Left lung (tissue), 10 donors: Measurements from ENCODE around the gene RAB31. TPM values are rescaled to one million over a fixed set of nuclear protein-coding genes. Genes with fewer than 3 reads are reported as not detected.

Experiments
- ATAC-seq: fragments of 200-7000 bp; cut with Tn5 transposase; one replicate; pipeline ENCODE4 v1.9.1; 2020; ENCODE audit warnings: moderate library complexity
- DNase-seq, 4 donors: peaks; one replicate each; pipeline ENCODE4 v3.0.0-alpha.2; 2013 to 2020
- H3K27ac ChIP-seq, 2 donors: fragments of 200-600 bp; sonication (generic) in 1 of 2; one replicate each; pipeline versions ENCODE4 v1.5.0 to v1.8.0; 2020 to 2021
- H3K27me3 ChIP-seq, 2 donors: fragments of 200-600 bp; sonication (generic) in 1 of 2; one replicate each; pipeline versions ENCODE4 v1.5.0 to v1.8.0; 2020 to 2021
- H3K36me3 ChIP-seq, 2 donors: fragments of 200-600 bp; sonication (generic) in 1 of 2; one replicate each; pipeline versions ENCODE4 v1.5.0 to v1.8.0; 2020 to 2021
- H3K4me1 ChIP-seq, 2 donors: fragments of 200-600 bp; one replicate each; pipeline ENCODE4 v1.8.0; 2021
- H3K4me3 ChIP-seq, 2 donors: fragments of 200-600 bp; sonication (generic) in 1 of 2; one replicate each; pipeline versions ENCODE4 v1.5.0 to v1.8.0; 2020 to 2021; ENCODE audit warnings: mild to moderate bottlenecking in 1 of 2
- H3K9me3 ChIP-seq, 2 donors: fragments of 200-600 bp; sonication (generic) in 1 of 2; one replicate each; pipeline versions ENCODE4 v1.5.0 to v1.8.0; 2020 to 2021
- intact Hi-C, 2 donors: fragments of 100-400 bp; cut with DNase I; formaldehyde crosslinking; loops; one replicate each; pipeline versions ENCODE4 v1.11.2 to v1.14.2; 2022
- polyA plus RNA-seq, 6 donors: library from polyadenylated mRNA; unstranded; fragments of 120-200 nt; gene quantifications; one replicate each; pipeline ENCODE4 v1.2.1, GENCODE V29; 2013; ENCODE audit not compliant: insufficient read length in 6 of 6
- total RNA-seq, 2 donors: library from RNA; stranded (reverse); fragmentation: NEBNext Ultra II Directional; extraction: Animal tissue kit (Norgen Biotek cat#: 25700); gene quantifications; one replicate each; pipeline ENCODE4 v1.2.1, GENCODE V29; 2021
- TF ChIP-seq, protein P1 (sequence below), 2 donors: fragments of 200-600 bp; sonication (generic) in 1 of 2; IDR thresholded peaks; one replicate each; pipeline versions ENCODE4 v1.5.0 to v1.8.0; 2021; ENCODE audit warnings: antibody characterized with exemption in 2 of 2
- donor health status: DM: no; HTN: yes; CAD: no.
- donor health status: DM: no; HTN: no; CAD: no.

RAB31 gene
- total and polyA plus RNA-seq, 8 donors = 30.3 to 135 (median 37.3) TPM

DNA sequence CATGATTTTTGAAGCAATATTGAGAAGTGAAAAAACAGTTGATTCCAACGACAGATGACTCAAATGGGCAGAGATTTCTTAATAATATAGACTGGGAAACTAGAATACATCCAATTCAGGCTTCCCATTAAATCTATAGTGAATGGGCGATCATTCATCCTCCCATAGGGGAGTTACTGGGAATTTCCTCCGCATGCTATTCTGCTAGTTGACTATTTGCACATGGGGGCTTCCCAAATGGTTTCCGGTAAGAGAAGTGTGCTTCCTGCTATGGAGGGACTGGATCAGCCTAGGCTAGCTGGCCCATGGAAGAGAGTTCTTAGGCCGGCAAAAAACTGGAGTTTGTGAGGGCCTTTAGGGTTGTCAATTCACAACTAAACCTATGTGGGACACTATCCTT lies 203.1 kb downstream of the RAB31 start:
- DNase-seq = no peak
- H3K36me3 ChIP-seq = no peaks in the 10 kb centered on the region
- no peak overlapping the region for H3K27ac ChIP-seq
- TF ChIP-seq, protein P1, sequence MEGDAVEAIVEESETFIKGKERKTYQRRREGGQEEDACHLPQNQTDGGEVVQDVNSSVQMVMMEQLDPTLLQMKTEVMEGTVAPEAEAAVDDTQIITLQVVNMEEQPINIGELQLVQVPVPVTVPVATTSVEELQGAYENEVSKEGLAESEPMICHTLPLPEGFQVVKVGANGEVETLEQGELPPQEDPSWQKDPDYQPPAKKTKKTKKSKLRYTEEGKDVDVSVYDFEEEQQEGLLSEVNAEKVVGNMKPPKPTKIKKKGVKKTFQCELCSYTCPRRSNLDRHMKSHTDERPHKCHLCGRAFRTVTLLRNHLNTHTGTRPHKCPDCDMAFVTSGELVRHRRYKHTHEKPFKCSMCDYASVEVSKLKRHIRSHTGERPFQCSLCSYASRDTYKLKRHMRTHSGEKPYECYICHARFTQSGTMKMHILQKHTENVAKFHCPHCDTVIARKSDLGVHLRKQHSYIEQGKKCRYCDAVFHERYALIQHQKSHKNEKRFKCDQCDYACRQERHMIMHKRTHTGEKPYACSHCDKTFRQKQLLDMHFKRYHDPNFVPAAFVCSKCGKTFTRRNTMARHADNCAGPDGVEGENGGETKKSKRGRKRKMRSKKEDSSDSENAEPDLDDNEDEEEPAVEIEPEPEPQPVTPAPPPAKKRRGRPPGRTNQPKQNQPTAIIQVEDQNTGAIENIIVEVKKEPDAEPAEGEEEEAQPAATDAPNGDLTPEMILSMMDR (IDR thresholded peaks at IDR 0.05) = no peak
- no peaks in the 10 kb centered on the region for H3K9me3 ChIP-seq
- peaks cover 0 to 14% of the 10 kb centered on the region in 2 donors for H3K4me1 ChIP-seq
- ATAC-seq = no peak
- H3K27me3 ChIP-seq = no peaks in the 10 kb centered on the region
- intact Hi-C loops = no loop called here
- H3K4me3 ChIP-seq = no peak overlapping the region

Other genes starting within 250 kb of the RAB31 start
- 10 to 100 TPM; 46.8 to 48.7 TPM for gene RALBP1, start 232.8 kb upstream of the RAB31 start, total RNA-seq
- gene RALBP1, start 232.8 kb upstream of the RAB31 start, polyA plus RNA-seq = 10 to 100 TPM; 46.5 to 53.0 (median 50.3) TPM
- 100 to 1,000 TPM; 156 to 163 TPM for gene PPP4R1, start 93.7 kb upstream of the RAB31 start, total RNA-seq
- gene PPP4R1, start 93.7 kb upstream of the RAB31 start, polyA plus RNA-seq = 100 to 1,000 TPM in 4 of 6 donors, 10 to 100 TPM in 2; 97.6 to 118 (median 105) TPM
- gene TXNDC2, start 177.7 kb downstream of the RAB31 start, total RNA-seq = under 1 TPM; 0.09 to 0.18 TPM
- under 1 TPM in 5 of 6 donors, not detected in 1; 0.08 to 0.36 (median 0.20) TPM for gene TXNDC2, start 177.7 kb downstream of the RAB31 start, polyA plus RNA-seq
- 100 to 1,000 TPM; 197 to 214 TPM for gene VAPA, start 205.7 kb downstream of the RAB31 start, total RNA-seq
- 100 to 1,000 TPM; 182 to 220 (median 202) TPM for gene VAPA, start 205.7 kb downstream of the RAB31 start, polyA plus RNA-seq